Tracheal epithelial cell (primary cell): ENCODE measurements around the gene LRRC18. TPM values are rescaled to one million over a fixed set of nuclear protein-coding genes. Genes with fewer than 3 reads are reported as not detected.

Experiments used
- total RNA-seq: library from RNA; depleted of rRNA; stranded (reverse); fragments of >200 nt; gene quantifications from 2 replicates; pipeline ENCODE4 v1.2.1, GENCODE V29; 2014

LRRC18 gene
- not detected in 2 replicates for total RNA-seq

DNA sequence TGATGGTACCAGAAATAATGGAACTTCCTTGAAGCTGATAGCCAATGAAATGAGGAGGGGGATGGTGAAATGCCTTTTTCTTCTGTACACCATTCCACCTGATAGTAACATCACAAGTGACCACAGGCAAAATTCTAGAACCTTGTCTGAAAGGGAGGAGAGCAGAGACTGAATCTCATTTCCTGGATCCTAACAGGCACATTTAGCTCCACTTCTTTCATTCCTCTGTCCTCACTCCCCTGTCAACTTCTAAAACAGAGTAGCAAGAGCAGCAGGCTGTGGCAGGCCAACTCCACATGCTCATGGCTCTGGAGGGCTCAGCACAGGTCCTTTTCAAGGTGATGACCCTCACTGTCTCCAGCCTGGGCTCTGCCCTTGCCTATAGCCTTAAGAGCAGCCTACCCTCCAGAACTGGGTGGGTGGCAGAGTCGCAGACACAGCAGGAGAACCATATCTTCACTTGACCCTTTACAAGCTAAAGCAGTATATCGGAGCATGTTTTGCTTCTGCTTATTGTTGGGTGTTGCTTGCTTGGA is at the start of gene LRRC18:
Gene LRRC18 (minus strand): TSS at position 51 of the 536 bp plus-strand sequence. CDS start 25,685 bp downstream, outside the sequence.

Other genes with a start within 250 kb of the LRRC18 start
- gene VSTM4, start 175.7 kb upstream of the LRRC18 start, total RNA-seq, result under 0.01 TPM in 1 of 2 replicates, not detected in the other
- gene FAM170B, start 194.2 kb upstream of the LRRC18 start, total RNA-seq, result not detected in 2 replicates
- 0.48 TPM in 1 of 2 replicates, not detected in the other for gene TMEM273, start 248.6 kb upstream of the LRRC18 start, total RNA-seq